Heart left ventricle (tissue), 16 donors: ENCODE data around the gene TBX5. TPM values are rescaled to one million over a fixed set of nuclear protein-coding genes. Genes with fewer than 3 reads are reported as not detected.
A peak's percentile ranks its signal among the peaks of the same experiment; 100 is the strongest.

ENCODE experiments used
- ATAC-seq, 4 donors: fragments of 200-7000 bp; cut with Tn5 transposase; one replicate each; pipeline ENCODE4 v1.9.1; 2020 to 2022; ENCODE audit warnings: moderate library complexity in 4 of 4, mild to moderate bottlenecking in 3 of 4, moderate number of reproducible peaks in 1 of 4
- DNase-seq, 5 donors: peaks; one replicate each; pipeline ENCODE4 v3.0.0-alpha.2; 2020
- H3K27ac ChIP-seq, 12 donors: fragments of 200-600 bp; sonication (generic) in 4 of 12; one replicate each; pipeline versions ENCODE4 v1.5.0 to v1.8.0; 2016 to 2022; ENCODE audit warnings: mild to moderate bottlenecking in 2 of 12
- H3K27me3 ChIP-seq, 9 donors: fragments of 200-600 bp; sonication (generic) in 2 of 9; one replicate each; pipeline versions ENCODE4 v1.5.1 to v1.8.0; 2016 to 2022; ENCODE audit warnings: mild to moderate bottlenecking in 3 of 9
- H3K36me3 ChIP-seq, 9 donors: fragments of 200-600 bp; sonication (generic) in 2 of 9; one replicate each; pipeline versions ENCODE4 v1.5.0 to v1.8.0; 2018 to 2022; ENCODE audit warnings: mild to moderate bottlenecking in 2 of 9
- H3K4me1 ChIP-seq, 12 donors: fragments of 200-600 bp; sonication (generic) in 4 of 12; one replicate each; pipeline versions ENCODE4 v1.5.0 to v1.8.0; 2016 to 2022; ENCODE audit warnings: mild to moderate bottlenecking in 3 of 12
- H3K4me3 ChIP-seq, 12 donors: fragments of 200-600 bp; sonication (generic) in 4 of 12; one replicate each; pipeline versions ENCODE4 v1.5.0 to v1.8.0; 2017 to 2022; ENCODE audit warnings: mild to moderate bottlenecking in 9 of 12, moderate library complexity in 4 of 12
- H3K9me3 ChIP-seq, 12 donors: fragments of 200-600 bp; sonication (generic) in 4 of 12; one replicate each; pipeline versions ENCODE4 v1.5.0 to v1.8.0; 2016 to 2022; ENCODE audit warnings: mild to moderate bottlenecking in 1 of 12
- CTCF ChIP-seq, 12 donors: fragments of 200-600 bp; sonication (generic) in 4 of 12; IDR thresholded peaks; one replicate each; pipeline versions ENCODE4 v1.5.0 to v1.8.0; 2018 to 2022; ENCODE audit warnings: antibody characterized with exemption in 12 of 12, mild to moderate bottlenecking in 5 of 12
- POLR2A ChIP-seq, 2 donors: fragments of 450-650 bp; IDR thresholded peaks; one replicate each; pipeline ENCODE4 v1.6.1; 2017; ENCODE audit warnings: antibody characterized with exemption in 2 of 2, mild to moderate bottlenecking in 2 of 2, moderate library complexity in 2 of 2
- WGBS, 4 donors: extraction: QIAGEN DNeasy Blood & Tissue Kit in 2 of 4; methylation state at CpG; one replicate each; pipeline versions ENCODE4 v1.1.5 to v1.1.7; 2013 to 2018; 5-methylcytosine and 5-hydroxymethylcytosine counted together
- intact Hi-C, 10 donors: fragments of 100-400 bp; cut with DNase I; formaldehyde crosslinking; loops; one replicate each; pipeline versions ENCODE4 v1.11.1 to v1.14.2; 2022
- polyA plus RNA-seq, 2 donors: library from polyadenylated mRNA; stranded (reverse); fragments of 200-250 nt; gene quantifications; one replicate each; pipeline ENCODE4 v1.2.3, GENCODE V29; 2013
- total RNA-seq, 9 donors: library from RNA; depleted of rRNA in 2 of 9; stranded (reverse); fragments of >200 nt in 2 of 9; fragmentation: NEBNext Ultra II Directional in 3 of 9; extraction: Animal tissue kit (Norgen Biotek cat#: 25700) in 3 of 9; gene quantifications; one replicate each; pipeline versions ENCODE4 v1.1.0 to v1.2.4, GENCODE V29; 2016 to 2023
- donor health status: ischemic (EF 13 %, LVEDD 7.1; RV severe dilation, severe dysfunction).
- donor health status: healthy with polysubstance abuse.
- donor health status: DM: no; HTN: yes; CAD: no.
- donor health status: DM: no; HTN: no; CAD: no.
- donor health status: ischemic (EF 25% LVEDD 6.9; RV normal size, moderate dysfunction).
- donor health status: ischemic (EF 25% LVEDD 5.7; RV mildly dilated, moderate dysfunction).
- donor health status: healthy.
- donor health status: DM: yes; HTN: yes; CAD: no.
- donor health status: ischemic (EF 35%, LVEDD 5.7; RV mildly dilated, moderate dysfunction).
- donor health status: nonischemic (EF 11% LVEDD 7.7; RV severe dilation, severe dysfunction).
- donor health status: DM: yes; HTN: yes; CAD: no.
- donor health status: PGD.
- donor health status: ischemic (EF 29% LVEDD 5.4; RV normal size, mild dysfunction).
- donor health status: nonischemic (EF 23%, LVEDD 6.1; RV moderate dilation, normal function).

The TBX5 gene
- total and polyA plus RNA-seq, 11 donors, result 8.1 to 74.5 (median 42.5) TPM

GRCh38 chr12:114408471-114408885 lies 2.5 kb upstream of the TBX5 start:
- peak overlapping the region; percentile 57 to 96 (median 90) for H3K27ac ChIP-seq
- peak in 1 of 5 donors; percentile 45 for DNase-seq
- ATAC-seq, result no peak
- no peak for TF ChIP-seq CTCF (IDR thresholded peaks at IDR 0.05)
- TF ChIP-seq POLR2A (IDR thresholded peaks at IDR 0.05), result no peak
- H3K36me3 ChIP-seq, result no peaks in the 10 kb centered on the region
- H3K27me3 ChIP-seq, result peaks cover 0 to 96% (median 3%) of the 10 kb centered on the region in 9 donors
- peak overlapping the region; percentile 15 to 88 (median 65) for H3K4me3 ChIP-seq
- peaks cover 0 to 29% (median 11%) of the 10 kb centered on the region in 12 donors for H3K4me1 ChIP-seq
- 11 to 30% (median 16%) methylated on average over 19 to 21 of the region's 21 CpGs for WGBS, 4 donors
- intact Hi-C loops, result loop anchor here in 3 of 10 donors (5.0 to 10.0 kb wide), 5 partner anchors 39 to 69 kb away; no protein-coding TSS in a partner anchor
- no peaks in the 10 kb centered on the region for H3K9me3 ChIP-seq

- DNase-seq (peak in 2 of 5 donors; percentile 52 to 63), ATAC-seq (no peak)
- intact Hi-C loops, result loop anchor here in 3 of 10 donors (5.0 to 10.0 kb wide), 5 partner anchors 39 to 69 kb away; no protein-coding TSS in a partner anchor
- peak overlapping the region; percentile 1 to 88 (median 65) for H3K4me3 ChIP-seq
- 15 to 38% (median 34%) methylated on average over 31 of the region's 31 CpGs for WGBS, 4 donors
- H3K9me3 ChIP-seq, result no peaks in the 10 kb centered on the region
- H3K4me1 ChIP-seq, result peaks cover 0 to 30% (median 11%) of the 10 kb centered on the region in 12 donors
- peaks cover 0 to 96% (median 3%) of the 10 kb centered on the region in 9 donors for H3K27me3 ChIP-seq
- no peak for TF ChIP-seq CTCF (IDR thresholded peaks at IDR 0.05)
- TF ChIP-seq POLR2A (IDR thresholded peaks at IDR 0.05), result peak in 1 of 2 donors; percentile 13
- H3K36me3 ChIP-seq, result no peaks in the 10 kb centered on the region
- H3K27ac ChIP-seq, result peak overlapping the region in 11 of 12 donors; percentile 73 to 96 (median 91)
These were observed 2.0 kb upstream of the TBX5 start for GRCh38 chr12:114407842-114408411.

GRCh38 chr12:114406984-114407841 lies 1.3 kb upstream of the TBX5 start:
- ATAC-seq (no peak), DNase-seq (no peak)
- no peak for TF ChIP-seq CTCF (IDR thresholded peaks at IDR 0.05)
- TF ChIP-seq POLR2A (IDR thresholded peaks at IDR 0.05), result no peak
- H3K27ac ChIP-seq, result peak overlapping the region; percentile 73 to 96 (median 91)
- 36 to 55% (median 50%) methylated on average over 12 of the region's 12 CpGs for WGBS, 4 donors
- H3K27me3 ChIP-seq, result peaks cover 0 to 96% (median 3%) of the 10 kb centered on the region in 9 donors
- no peaks in the 10 kb centered on the region for H3K9me3 ChIP-seq
- peak overlapping the region in 11 of 12 donors; percentile 1 to 88 (median 66) for H3K4me3 ChIP-seq
- H3K36me3 ChIP-seq, result no peaks in the 10 kb centered on the region
- peaks cover 0 to 32% (median 11%) of the 10 kb centered on the region in 12 donors for H3K4me1 ChIP-seq
- intact Hi-C loops, result loop anchor here in 3 of 10 donors (5.0 to 10.0 kb wide), 5 partner anchors 40 to 70 kb away; no protein-coding TSS in a partner anchor
